Uterus (tissue), 2 donors: ENCODE data around the gene CNDP2.

Experiments used
- POLR2A ChIP-seq, 2 donors: fragments of 450-650 bp; IDR thresholded peaks; one replicate each; pipeline ENCODE4 v1.6.1; 2016; ENCODE audit warnings: antibody characterized with exemption in 2 of 2, mild to moderate bottlenecking in 1 of 2, moderate library complexity in 1 of 2
- TF ChIP-seq, protein P1 (sequence below), 4 experiments: fragments of 200-600 bp in 2 of 4; fragments of 450-650 bp in 2 of 4; sonication (generic) in 2 of 4; IDR thresholded peaks; one replicate each; pipeline ENCODE4 v1.5.1; 2016 to 2019; ENCODE audit warnings: antibody characterized with exemption in 4 of 4, mild to moderate bottlenecking in 2 of 4, moderate library complexity in 1 of 4

DNA sequence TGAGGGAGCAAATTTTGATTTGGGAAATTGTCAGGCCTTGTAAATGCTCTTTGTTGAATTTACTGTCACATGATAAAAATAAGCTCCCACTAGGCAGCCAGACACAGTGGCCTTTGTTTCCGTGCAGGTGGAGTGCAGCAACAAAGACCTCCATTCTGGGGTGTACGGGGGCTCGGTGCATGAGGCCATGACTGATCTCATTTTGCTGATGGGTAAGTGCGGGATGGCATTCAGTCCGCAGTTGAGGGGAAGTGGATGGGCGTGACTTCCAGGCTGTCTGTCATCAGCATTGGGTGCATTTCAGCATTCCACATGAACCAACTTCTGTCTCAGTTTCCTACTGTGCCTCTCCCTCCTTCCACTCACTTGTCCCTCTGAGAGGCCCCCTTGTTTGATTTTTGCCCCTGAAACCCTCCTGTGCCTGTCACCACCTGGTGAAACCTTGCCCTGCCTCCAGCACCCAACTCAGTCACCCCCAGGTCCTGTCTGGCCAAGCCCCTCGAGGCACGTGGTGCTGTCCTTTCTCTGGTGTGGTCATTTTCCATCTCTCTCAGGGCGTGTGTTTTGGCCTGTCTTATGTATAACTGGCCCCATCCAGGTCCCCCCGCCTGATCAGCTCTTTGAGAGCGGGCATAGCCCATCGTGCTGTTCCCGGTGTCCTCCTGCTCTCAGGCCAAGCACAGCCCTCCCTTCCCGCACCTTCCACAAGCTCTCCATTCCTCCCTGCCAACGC, 16.3 kb downstream of the CNDP2 start:
- TF ChIP-seq, protein P1, sequence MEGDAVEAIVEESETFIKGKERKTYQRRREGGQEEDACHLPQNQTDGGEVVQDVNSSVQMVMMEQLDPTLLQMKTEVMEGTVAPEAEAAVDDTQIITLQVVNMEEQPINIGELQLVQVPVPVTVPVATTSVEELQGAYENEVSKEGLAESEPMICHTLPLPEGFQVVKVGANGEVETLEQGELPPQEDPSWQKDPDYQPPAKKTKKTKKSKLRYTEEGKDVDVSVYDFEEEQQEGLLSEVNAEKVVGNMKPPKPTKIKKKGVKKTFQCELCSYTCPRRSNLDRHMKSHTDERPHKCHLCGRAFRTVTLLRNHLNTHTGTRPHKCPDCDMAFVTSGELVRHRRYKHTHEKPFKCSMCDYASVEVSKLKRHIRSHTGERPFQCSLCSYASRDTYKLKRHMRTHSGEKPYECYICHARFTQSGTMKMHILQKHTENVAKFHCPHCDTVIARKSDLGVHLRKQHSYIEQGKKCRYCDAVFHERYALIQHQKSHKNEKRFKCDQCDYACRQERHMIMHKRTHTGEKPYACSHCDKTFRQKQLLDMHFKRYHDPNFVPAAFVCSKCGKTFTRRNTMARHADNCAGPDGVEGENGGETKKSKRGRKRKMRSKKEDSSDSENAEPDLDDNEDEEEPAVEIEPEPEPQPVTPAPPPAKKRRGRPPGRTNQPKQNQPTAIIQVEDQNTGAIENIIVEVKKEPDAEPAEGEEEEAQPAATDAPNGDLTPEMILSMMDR (IDR thresholded peaks at IDR 0.05), result no peak
- TF ChIP-seq POLR2A (IDR thresholded peaks at IDR 0.05), result no peak
